Measurements from ENCODE around the gene PITPNC1.
A peak's percentile ranks its signal among the peaks of the same experiment; 100 is the strongest.
"Not testable (repeated sequence)": the region's sequence is repeated elsewhere in the genome, so short reads cannot be mapped to it uniquely, and the experiment has no call there.

PITPNC1 gene

GRCh38 chr17:67491009-67491680 is 114.1 kb downstream of the PITPNC1 start:
- DNase-seq: peak; percentile 90

DNA sequence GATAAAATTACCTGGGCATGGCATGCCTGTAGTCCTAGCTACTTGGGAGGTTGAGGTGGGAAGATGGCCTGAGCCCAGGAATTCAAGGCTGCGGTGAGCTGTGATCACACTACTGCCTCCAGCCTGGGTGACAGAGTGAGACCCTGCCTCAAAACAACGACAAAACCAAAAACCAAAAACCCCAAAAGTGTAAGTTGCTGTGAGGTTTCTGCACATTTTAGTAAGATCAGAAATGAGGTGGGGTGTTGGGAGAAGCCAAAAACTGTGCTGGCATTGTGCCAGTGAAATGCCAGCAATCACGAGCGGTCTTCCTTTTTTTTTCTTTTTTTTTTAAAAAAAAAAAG is 114.6 kb downstream of the PITPNC1 start:
- DNase-seq: no peak

GRCh38 chr17:67492251-67492740 is 115.2 kb downstream of the PITPNC1 start:
- no peak for DNase-seq

DNA sequence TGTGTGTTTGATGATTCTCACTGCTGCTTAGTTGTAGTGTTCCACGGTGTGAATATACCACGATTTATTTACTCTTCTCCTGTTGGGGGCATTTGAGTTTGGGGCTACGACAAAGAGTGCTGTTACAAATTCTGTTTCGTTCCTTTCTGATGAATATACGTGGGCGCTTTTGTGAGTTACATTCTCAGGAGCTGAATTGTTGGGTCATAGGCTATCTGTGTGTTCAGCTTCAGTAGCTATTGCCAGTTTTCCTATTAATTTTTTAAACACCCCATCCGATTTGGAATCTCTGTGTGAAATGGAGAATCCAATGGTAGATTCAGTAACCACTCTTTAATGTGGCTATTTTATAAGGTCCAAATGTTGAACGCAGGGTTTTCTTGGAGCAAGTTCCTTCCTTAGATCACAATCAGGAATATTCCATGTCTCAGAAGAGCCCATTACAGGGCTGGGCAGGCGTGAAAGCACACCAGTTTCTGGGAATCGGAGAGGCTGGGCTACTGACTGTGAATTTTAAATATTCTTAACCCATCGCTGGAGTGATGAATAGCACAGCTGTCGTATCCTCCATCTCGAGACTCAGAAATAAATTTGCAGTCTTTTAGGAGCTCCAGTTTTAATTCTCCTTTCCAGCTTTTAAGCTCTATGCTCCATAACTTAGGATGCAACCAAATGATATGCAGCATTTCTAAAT is 115.9 kb downstream of the PITPNC1 start:
- no peak for DNase-seq

DNA sequence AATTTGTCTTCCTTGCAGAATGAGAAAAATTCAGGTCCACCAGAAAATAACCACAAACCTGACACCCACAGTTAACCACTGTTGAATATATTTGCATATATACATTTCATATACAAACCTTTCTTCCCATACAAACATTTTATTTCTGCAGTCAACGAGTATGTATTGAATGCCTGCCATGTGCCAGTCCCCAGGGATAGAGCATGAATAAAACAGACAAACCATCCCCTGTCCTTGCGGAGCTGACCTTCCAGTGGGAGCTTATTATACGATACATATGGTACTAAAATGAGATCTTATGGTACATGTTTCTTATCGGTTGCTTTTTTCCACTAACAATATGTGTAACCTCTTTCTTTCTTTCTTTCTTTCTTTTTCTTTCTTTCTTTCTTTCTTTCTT is 116.7 kb downstream of the PITPNC1 start:
- DNase-seq: no peak

DNA sequence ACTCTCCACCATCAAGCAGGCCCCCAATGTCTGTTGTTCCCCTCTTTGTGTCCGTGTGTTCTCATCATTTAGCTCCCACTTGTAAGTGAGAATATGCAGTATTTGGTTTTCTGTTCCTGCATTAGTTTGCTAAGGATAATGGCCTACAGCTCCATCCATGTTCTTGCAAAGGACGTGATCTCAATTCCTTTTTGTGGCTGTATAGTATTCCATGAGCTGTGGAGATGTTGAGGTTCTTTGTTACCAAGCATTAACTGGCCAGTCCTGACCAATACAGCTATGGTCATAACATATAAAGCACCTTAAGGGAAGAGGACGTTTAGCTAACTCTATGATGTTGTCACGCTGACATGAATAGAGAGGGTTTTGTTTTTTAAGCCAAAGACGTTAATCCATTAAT is 118.5 kb downstream of the PITPNC1 start:
- not testable (repeated sequence) for DNase-seq

DNA sequence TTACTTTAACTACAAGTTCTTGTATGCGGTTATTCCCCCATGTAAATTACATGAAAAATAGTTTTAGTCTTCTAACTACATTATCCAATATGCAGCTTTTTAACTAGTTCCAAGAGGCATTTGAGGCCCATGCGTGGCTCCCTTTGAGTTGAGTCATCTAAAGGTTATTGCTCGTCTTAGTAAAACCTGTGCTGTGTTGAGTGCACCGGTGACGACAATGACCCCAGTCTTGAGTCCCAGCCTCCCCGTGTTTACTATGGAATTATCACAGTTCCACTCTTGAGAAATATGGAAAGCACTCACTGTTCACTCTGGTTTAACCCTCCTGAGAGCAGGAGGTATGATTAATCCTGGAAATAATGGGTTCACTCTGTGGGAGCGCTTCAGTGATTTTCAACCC is 119.2 kb downstream of the PITPNC1 start:
- peak; percentile 8 for DNase-seq

DNA sequence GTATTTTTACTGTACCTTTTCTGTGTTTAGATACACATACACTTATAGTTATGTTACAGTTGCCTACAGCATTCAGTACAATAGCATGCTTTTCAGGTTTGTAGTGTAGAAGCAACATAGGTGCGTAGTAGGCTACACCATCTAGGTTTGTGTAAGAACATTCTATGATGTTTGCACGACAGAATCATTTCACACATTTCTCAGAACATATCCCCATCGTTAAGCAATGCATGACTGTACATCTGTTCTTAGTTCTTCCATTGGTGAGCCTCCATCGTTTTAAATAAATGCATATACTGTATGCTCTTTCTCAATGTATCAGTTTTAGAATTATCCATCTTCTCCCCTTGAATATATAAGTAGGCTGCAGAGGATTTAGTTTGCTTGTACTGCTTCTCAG is 122.6 kb downstream of the PITPNC1 start:
- no peak for DNase-seq

GRCh38 chr17:67500261-67500660 is 123.2 kb downstream of the PITPNC1 start:
- DNase-seq: no peak

DNA sequence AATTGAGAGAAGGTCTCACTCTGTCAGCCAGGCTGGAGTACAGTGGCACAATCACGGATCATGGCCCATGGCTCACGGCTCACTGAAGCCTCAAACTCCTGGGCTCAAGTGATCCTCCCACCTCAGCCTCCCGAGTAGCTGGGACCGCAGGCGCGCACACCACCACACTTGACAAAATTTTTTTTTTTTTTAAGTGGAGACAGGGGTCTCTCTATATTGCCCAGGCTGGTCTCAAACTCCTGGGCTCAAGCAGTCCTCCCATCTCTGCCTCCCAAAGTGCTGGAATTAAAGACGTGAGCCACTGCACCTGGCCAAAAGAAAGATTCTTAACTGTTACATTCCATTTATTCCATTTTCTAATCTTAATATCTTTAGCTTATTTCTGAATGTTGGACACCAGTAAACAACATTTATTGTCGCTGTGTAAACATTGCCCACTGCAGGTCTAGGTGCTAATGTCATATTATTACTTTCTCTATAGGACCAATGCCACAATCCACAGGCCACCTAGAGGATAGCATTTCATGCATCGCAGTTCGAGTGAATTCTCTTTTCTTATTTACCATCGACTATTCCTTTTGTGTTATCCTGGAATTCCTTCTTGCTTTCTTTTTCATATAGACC is 123.7 kb downstream of the PITPNC1 start:
- DNase-seq: no peak

- DNase-seq: no peak
Observed at GRCh38 chr17:67502151-67502550, 125.1 kb downstream of the PITPNC1 start.

- no peak for DNase-seq
Observed at GRCh38 chr17:67503184-67503583, 126.1 kb downstream of the PITPNC1 start.

GRCh38 chr17:67503739-67504138 is 126.7 kb downstream of the PITPNC1 start:
- no peak for DNase-seq

GRCh38 chr17:67504182-67504581 is 127.1 kb downstream of the PITPNC1 start:
- DNase-seq: no peak

- peak; percentile 15 for DNase-seq
Observed at GRCh38 chr17:67506966-67507365, 129.9 kb downstream of the PITPNC1 start.

DNA sequence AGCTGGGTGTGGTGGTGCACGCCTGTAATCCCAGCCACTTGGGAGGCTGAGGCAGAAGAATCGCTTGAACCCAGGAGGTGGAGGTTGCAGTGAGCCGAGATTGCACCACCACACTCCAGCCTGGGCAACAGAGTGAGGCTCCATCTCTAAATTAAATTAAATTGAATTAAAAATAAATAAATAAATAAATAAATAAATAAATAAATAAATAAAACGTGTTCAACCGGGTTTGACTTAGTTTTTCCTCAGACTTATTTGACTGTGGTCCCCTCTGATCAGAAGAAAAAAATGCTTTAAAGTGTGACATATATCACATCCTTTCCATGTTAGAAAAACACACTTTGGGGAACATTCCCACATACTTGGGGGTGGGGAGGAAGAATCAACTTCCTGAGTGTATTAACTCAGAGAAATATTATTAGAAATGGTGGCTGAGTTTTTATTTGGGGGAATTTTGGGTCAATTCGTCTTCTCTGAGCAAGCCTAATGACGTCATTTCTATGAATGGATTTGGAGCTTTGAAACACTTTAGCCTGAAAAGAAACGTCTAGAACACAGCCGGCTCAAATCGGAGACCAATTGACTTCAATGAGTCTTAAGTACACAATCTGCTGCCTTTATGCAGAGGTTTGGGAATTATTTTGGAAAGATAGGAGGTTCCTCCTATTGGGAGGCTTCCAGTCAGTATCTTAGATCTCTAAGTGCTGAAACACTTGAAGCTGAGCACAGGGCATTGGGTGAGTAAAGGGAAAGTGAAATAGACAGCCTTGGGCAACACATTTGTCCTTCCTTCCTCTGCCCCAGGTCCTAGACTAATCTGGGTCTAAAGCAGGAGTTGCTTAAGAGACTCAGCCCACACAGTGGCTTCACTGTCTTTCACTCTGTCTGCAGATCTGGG is 132.6 kb downstream of the PITPNC1 start:
- no peak for DNase-seq

DNA sequence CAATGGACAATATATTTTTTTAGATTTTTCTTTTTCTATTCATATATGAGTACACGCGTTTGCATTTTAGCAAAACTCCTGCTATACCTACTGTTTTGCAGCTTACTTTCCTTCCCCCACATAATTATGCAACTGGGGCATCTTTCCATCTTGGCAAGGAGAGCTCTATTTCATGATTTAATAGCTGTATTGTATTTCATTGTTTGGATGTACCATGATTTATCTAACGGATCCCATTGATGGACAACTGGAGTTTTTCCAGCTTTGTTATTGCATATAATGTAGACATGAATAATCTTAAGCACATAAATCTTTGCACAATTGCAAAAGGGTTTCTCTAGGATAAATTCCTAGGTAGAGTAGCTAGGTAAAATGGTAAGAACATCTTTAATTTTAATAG is 133.9 kb downstream of the PITPNC1 start:
- no peak for DNase-seq

- DNase-seq: no peak
Observed at GRCh38 chr17:67511804-67512203, 134.7 kb downstream of the PITPNC1 start.

DNA sequence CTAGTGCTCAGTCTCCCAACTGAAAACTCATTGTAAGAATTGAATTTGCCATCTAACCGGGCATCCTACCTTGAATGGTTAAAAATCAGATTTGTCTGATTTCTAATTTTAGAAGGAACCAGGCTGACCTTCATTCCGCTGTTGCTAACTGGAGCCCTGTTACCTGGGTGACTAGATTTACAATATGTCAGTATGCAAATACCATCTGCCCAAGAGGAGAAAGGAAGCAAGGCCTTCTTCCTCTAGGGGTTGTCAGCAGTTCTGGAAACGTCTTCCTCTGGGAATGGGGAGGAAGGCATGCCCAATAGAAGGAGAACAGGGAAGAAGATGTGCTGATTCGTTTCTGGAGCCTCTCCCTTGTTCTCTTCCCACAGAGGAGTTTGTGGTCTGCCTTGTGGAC is 137.9 kb downstream of the PITPNC1 start:
- DNase-seq: no peak

GRCh38 chr17:67515490-67516083 is 138.5 kb downstream of the PITPNC1 start:
- DNase-seq: no peak

- not testable (repeated sequence) for DNase-seq
Observed at GRCh38 chr17:67516571-67516970, 139.5 kb downstream of the PITPNC1 start.

DNA sequence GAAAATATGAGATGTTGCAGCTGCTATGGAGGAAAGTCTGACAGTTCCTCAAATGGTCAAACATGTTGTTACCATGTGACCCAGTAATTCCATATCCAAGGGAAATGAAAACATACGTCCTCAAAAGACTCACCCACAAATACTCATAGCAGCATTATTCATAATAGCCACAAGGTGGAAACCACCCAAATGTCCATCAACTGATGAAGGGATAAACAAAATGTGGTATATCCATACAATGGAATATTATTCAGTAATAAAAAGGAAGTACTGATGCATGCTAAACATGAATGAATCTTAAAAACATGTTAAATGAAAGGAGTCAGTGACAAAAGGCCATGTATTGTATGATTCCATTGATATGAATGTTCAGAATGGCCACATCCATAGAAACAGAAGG is 140.2 kb downstream of the PITPNC1 start:
- DNase-seq: no peak

DNA sequence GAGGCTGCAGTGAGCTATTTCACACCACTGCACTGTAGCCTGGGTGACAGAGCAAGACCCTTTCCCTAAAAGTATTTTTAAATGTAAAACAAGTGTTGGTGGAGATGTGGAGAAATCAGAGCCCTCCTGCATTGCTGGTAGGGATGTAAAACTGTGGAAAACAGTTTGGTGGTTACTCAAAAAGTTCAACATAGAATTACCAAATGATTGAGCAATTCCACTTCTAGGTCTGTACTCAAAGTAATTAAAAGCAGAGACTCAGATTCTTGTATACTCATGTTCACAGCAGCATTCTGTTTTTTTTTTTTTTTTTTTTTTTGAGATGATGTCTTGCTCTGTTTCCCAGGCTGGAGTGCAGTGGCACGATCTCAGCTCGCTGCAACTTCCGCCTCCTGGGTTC is 141.8 kb downstream of the PITPNC1 start:
- DNase-seq: no peak

All from T1000 (cell line).